GM23338 (cell line): Measurements from ENCODE around the gene ECPAS. TPM values are rescaled to one million over a fixed set of nuclear protein-coding genes. Genes with fewer than 3 reads are reported as not detected.
A peak's percentile ranks its signal among the peaks of the same experiment; 100 is the strongest.

Experiments
- ATAC-seq: fragments of 200-7000 bp; cut with Tn5 transposase; 3 replicates; pipeline ENCODE4 v1.9.1; 2020
- DNase-seq: peaks from one replicate; pipeline ENCODE4 v3.0.0-alpha.2; 2015; ENCODE audit warnings: low spot score
- H2AFZ ChIP-seq: fragments of 200-600 bp; sonication (generic); 2 replicates; pipeline ENCODE4 v1.8.0; 2016; ENCODE audit warnings: antibody characterized with exemption, mild to moderate bottlenecking, moderate library complexity
- H3F3A ChIP-seq: fragments of 200-600 bp; sonication (generic); replicated peaks from 2 replicates; pipeline ENCODE4 v1.8.0; 2017; ENCODE audit warnings: antibody characterized with exemption, mixed run types, low read depth
- H3K27ac ChIP-seq: fragments of 200-600 bp; sonication (generic); 2 replicates; pipeline ENCODE4 v1.6.1; 2016; ENCODE audit warnings: low read depth
- H3K27me3 ChIP-seq: fragments of 200-600 bp; sonication (generic); 2 replicates; pipeline ENCODE4 v1.8.0; 2016; ENCODE audit warnings: mild to moderate bottlenecking, mixed run types, moderate library complexity; ENCODE audit not compliant: insufficient read depth
- H3K36me3 ChIP-seq: fragments of 200-600 bp; sonication (generic); 2 replicates; pipeline ENCODE4 v1.8.0; 2016; ENCODE audit warnings: mild to moderate bottlenecking; ENCODE audit not compliant: insufficient read depth
- H3K4me1 ChIP-seq: fragments of 200-600 bp; sonication (generic); 2 replicates; pipeline ENCODE4 v1.8.0; 2016; ENCODE audit warnings: mild to moderate bottlenecking, moderate library complexity; ENCODE audit not compliant: insufficient read depth
- H3K4me2 ChIP-seq: fragments of 200-600 bp; sonication (generic); 2 replicates; pipeline ENCODE4 v1.7.1; 2017; ENCODE audit warnings: mixed run types
- H3K4me3 ChIP-seq: fragments of 200-600 bp; sonication (generic); 2 replicates; pipeline ENCODE4 v1.6.1; 2016; ENCODE audit warnings: mixed run types
- H3K79me2 ChIP-seq: fragments of 200-600 bp; sonication (generic); replicated peaks from 2 replicates; pipeline ENCODE4 v1.8.0; 2017; ENCODE audit warnings: mild to moderate bottlenecking; ENCODE audit not compliant: insufficient read depth
- H3K9me2 ChIP-seq: fragments of 200-600 bp; sonication (generic); 2 replicates; pipeline ENCODE4 v1.8.0; 2017; ENCODE audit not compliant: insufficient read depth
- H4K20me1 ChIP-seq: fragments of 200-600 bp; sonication (generic); replicated peaks from 2 replicates; pipeline ENCODE4 v1.8.0; 2017; ENCODE audit warnings: mild to moderate bottlenecking; ENCODE audit not compliant: insufficient read depth
- H3K27ac Mint-ChIP-seq: 2 replicates; pipeline ENCODE4 v1.8.0; 2020; ENCODE audit warnings: inconsistent platforms, mild to moderate bottlenecking, moderate library complexity, mixed read lengths
- H3K27me3 Mint-ChIP-seq: 3 replicates; pipeline ENCODE4 v1.8.0; 2022; ENCODE audit warnings: low read depth, mild to moderate bottlenecking, moderate library complexity, mixed read lengths, inconsistent platforms; ENCODE audit not compliant: insufficient read depth, poor library complexity
- H3K36me3 Mint-ChIP-seq: 3 replicates; pipeline ENCODE4 v1.8.0; 2021; ENCODE audit warnings: low read depth, mild to moderate bottlenecking, inconsistent platforms, moderate library complexity, mixed read lengths
- H3K4me1 Mint-ChIP-seq: 3 replicates; pipeline ENCODE4 v1.8.0; 2020; ENCODE audit warnings: mild to moderate bottlenecking, inconsistent platforms, mixed read lengths
- H3K4me3 Mint-ChIP-seq: 3 replicates; pipeline ENCODE4 v1.8.0; 2021; ENCODE audit warnings: moderate library complexity, mild to moderate bottlenecking, inconsistent platforms, mixed read lengths
- H3K9me3 Mint-ChIP-seq: 3 replicates; pipeline ENCODE4 v1.8.0; 2020; ENCODE audit warnings: moderate library complexity, mild to moderate bottlenecking, inconsistent platforms, mixed read lengths
- CREB1 ChIP-seq: fragments of 250-450 bp; sonication (Bioruptor Pico); IDR thresholded peaks from 2 replicates; pipeline ENCODE4 v1.5.0; 2020; ENCODE audit warnings: low read depth, mild to moderate bottlenecking, moderate library complexity
- CTCF ChIP-seq, 2 experiments: fragments of 200-600 bp in 1 of 2; sonication (generic) in 1 of 2; conservative IDR thresholded peaks; 2 replicates each; pipeline versions ENCODE4 v1.5.1 to v1.6.1; 2016 to 2017; ENCODE audit warnings: antibody characterized with exemption in 2 of 2, low read depth in 2 of 2, mild to moderate bottlenecking in 2 of 2, moderate library complexity in 1 of 2
- ETS1 ChIP-seq: IDR thresholded peaks from 2 replicates; pipeline ENCODE4 v1.6.1; 2016; ENCODE audit warnings: antibody characterized with exemption
- EZH2 ChIP-seq: fragments of 200-600 bp; sonication (generic); IDR thresholded peaks from one replicate; pipeline ENCODE4 v1.8.0; 2017; ENCODE audit warnings: antibody characterized with exemption, mild to moderate bottlenecking, low read depth; ENCODE audit not compliant: unreplicated experiment
- EZH2phosphoT487 ChIP-seq: fragments of 200-600 bp; sonication (generic); IDR thresholded peaks from one replicate; pipeline ENCODE4 v1.8.1; 2018; ENCODE audit warnings: antibody characterized with exemption; ENCODE audit not compliant: unreplicated experiment
- JUNB ChIP-seq: IDR thresholded peaks from one replicate; pipeline ENCODE4 v1.6.1; 2016; ENCODE audit warnings: antibody characterized with exemption; ENCODE audit not compliant: unreplicated experiment
- NANOG ChIP-seq: IDR thresholded peaks from 2 replicates; pipeline ENCODE4 v1.6.1; 2016; ENCODE audit warnings: antibody characterized with exemption, borderline replicate concordance
- REST ChIP-seq: IDR thresholded peaks from one replicate; pipeline ENCODE4 v1.6.1; 2018; ENCODE audit warnings: antibody characterized with exemption; ENCODE audit not compliant: unreplicated experiment
- STAT1 ChIP-seq: IDR thresholded peaks from one replicate; pipeline ENCODE4 v1.6.1; 2016; ENCODE audit warnings: antibody characterized with exemption; ENCODE audit not compliant: unreplicated experiment
- ZNF114 ChIP-seq: fragments of 250-450 bp; sonication (Bioruptor Pico); IDR thresholded peaks from 2 replicates; pipeline ENCODE4 v1.5.0; 2020; ENCODE audit warnings: mild to moderate bottlenecking, moderate library complexity
- ZNF462 ChIP-seq: fragments of 250-450 bp; sonication (Bioruptor Pico); IDR thresholded peaks from 2 replicates; pipeline ENCODE4 v1.5.0; 2020; ENCODE audit warnings: mild to moderate bottlenecking, moderate library complexity
- polyA plus RNA-seq: library from polyadenylated mRNA; unstranded; fragments of >200 nt; fragmentation: Nextera tagmentation; extraction: Ambion mirVana; gene quantifications from 2 replicates; pipeline ENCODE4 v1.2.1, GENCODE V29; 2016
- total RNA-seq: library from RNA; depleted of rRNA; stranded (reverse); fragments of >200 nt; shearing (Covaris generic); gene quantifications from 2 replicates; pipeline ENCODE4 v1.2.3, GENCODE V29; 2014

Gene ECPAS
- total and polyA plus RNA-seq, 2 experiments from 2014 or later = 51.4 to 104 TPM

GRCh38 chr9:111502506-111502905 is 18.3 kb upstream of the ECPAS start (continued):
- TF ChIP-seq CTCF (conservative IDR thresholded peaks at IDR 0.05; ENCODE audit: low read depth in 2 of 2) (no peak), CREB1 (CRISPR knock-in tag) (no peak)

- H3F3A ChIP-seq = no peaks in the 10 kb centered on the region
- no peak overlapping the region for H3K27ac ChIP-seq
- Mint-ChIP-seq H3K4me3 (no peak overlapping the region), H3K4me1 (no peaks in the 10 kb centered on the region), H3K36me3 (no peaks in the 10 kb centered on the region), H3K9me3 (no peaks in the 10 kb centered on the region), H3K27me3 (peaks cover 6% of the 10 kb centered on the region), H3K27ac (no peak overlapping the region)
- H3K4me1 ChIP-seq = no peaks in the 10 kb centered on the region
- TF ChIP-seq NANOG (no peak), EZH2phosphoT487 (no peak), ZNF462 (no peak), JUNB (no peak), ZNF114 (CRISPR knock-in tag) (no peak), REST (no peak), ETS1 (no peak), STAT1 (no peak), CREB1 (CRISPR knock-in tag) (no peak), EZH2 (no peak)
- H3K4me3 ChIP-seq = no peak overlapping the region
- H3K9me2 ChIP-seq = no peaks in the 10 kb centered on the region
- ATAC-seq = peak; percentile 74
- H3K79me2 ChIP-seq = no peaks in the 10 kb centered on the region
- H2AFZ ChIP-seq = 0 out of 2 replicates have a peak overlapping the region, but pooled peaks have one; percentile 52
- H3K27me3 ChIP-seq = no peaks in the 10 kb centered on the region
- no peak for DNase-seq
- H3K36me3 ChIP-seq = no peaks in the 10 kb centered on the region
- no peak overlapping the region for H3K4me2 ChIP-seq
- no peaks in the 10 kb centered on the region for H4K20me1 ChIP-seq
Observed at GRCh38 chr9:111501648-111502047, 17.5 kb upstream of the ECPAS start.
